Measurements from ENCODE around the gene KRTCAP2. TPM values are rescaled to one million over a fixed set of nuclear protein-coding genes. Genes with fewer than 3 reads are reported as not detected.

The KRTCAP2 gene
- total RNA-seq, 1 experiment from 2014 or later = 179 TPM

DNA sequence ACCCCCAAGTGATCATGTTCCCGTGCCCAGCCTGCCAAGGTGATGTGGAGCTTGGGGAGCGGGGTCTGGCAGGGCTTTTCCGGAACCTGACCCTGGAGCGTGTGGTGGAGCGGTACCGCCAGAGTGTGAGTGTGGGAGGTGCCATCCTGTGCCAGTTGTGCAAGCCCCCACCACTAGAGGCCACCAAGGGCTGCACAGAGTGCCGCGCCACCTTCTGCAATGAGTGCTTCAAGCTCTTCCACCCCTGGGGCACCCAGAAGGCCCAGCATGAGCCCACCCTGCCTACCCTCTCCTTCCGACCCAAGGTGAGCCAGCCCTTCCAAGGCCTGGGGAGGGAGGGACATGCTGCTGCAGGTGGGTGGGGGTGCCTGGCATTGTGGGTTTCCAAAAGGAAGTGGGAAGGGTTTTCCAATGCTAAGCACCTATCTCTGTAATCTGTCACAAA, 2.8 kb upstream of the KRTCAP2 start:
- peak; percentile 48 for DNase-seq (ENCODE audit: low spot score)
- Histone ChIP-seq H3K4me1 (ENCODE audit: insufficient read depth, low read length, poor library complexity, severe bottlenecking) (peaks cover 24% of the 10 kb centered on the region), H3K36me3 (ENCODE audit: insufficient read depth, low read length, poor library complexity, severe bottlenecking) (peaks cover 4% of the 10 kb centered on the region), H3K9me3 (ENCODE audit: low read depth, low read length, poor library complexity, severe bottlenecking) (no peaks in the 10 kb centered on the region), H3K27ac (ENCODE audit: low read depth, low read length, poor library complexity, severe bottlenecking) (no peak overlapping the region), H3K4me3 (ENCODE audit: low read depth, low read length, poor library complexity, severe bottlenecking) (no peak overlapping the region), H3K27me3 (replicated peaks; ENCODE audit: insufficient read depth, low read depth, low read length, poor library complexity) (no peaks in the 10 kb centered on the region)
- BruUV-seq (replicated peaks) = no TSS peak
- intact Hi-C loops (cut with micrococcal nuclease; ENCODE audit: unreplicated experiment) = loop anchor here (10.0 kb wide), 2 partner anchors 149 to 419 kb away; partner anchors contain the start of gene RUSC1
- CTCF ChIA-PET = interaction anchor here (1.0 to 3.9 kb wide), 4 partner anchors 8 to 85 kb away, joined by 3 to 39 read pairs (median 4); no protein-coding TSS in a partner anchor
- POLR2A ChIA-PET (ENCODE audit: low non-redundant PET) = no interaction called here
- no peak for TF ChIP-seq EZH2 (IDR thresholded peaks at IDR 0.05; ENCODE audit: borderline replicate concordance, low read depth, low read length, poor library complexity, severe bottlenecking)
- TF ChIP-seq CTCF (conservative IDR thresholded peaks at IDR 0.05; ENCODE audit: low read depth, low read length) = no peak; the same call in 1 of the 2 replicates

DNA sequence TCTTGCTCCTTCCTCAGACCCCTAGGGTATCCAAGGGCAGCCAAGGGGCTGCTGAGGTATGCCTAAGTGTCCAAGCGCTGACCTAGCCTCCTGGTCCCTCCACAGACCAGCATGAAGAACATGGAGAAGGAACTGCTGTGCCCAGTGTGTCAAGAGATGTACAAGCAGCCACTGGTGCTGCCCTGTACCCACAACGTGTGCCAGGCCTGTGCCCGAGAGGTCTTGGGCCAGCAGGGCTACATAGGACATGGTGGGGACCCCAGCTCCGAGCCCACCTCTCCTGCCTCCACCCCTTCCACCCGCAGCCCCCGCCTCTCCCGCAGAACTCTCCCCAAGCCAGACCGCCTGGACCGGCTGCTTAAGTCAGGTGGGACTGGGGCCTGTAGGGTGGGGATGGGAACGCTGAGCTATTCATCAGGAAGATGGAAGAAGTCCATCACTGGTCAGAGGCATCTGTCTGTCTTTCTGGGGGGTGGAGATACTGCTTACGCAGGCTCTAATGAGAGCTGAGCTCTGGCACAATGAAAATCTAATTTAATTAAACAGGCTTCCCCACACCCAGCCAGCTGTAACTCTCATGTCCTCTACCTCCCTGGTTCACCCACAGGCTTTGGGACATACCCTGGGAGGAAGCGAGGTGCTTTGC, 2.3 kb upstream of the KRTCAP2 start:
- no peak for DNase-seq (ENCODE audit: low spot score)
- ChIA-PET CTCF (interaction anchor here (1.0 to 3.9 kb wide), 4 partner anchors 8 to 84 kb away, joined by 3 to 39 read pairs (median 4); no protein-coding TSS in a partner anchor), POLR2A (ENCODE audit: low non-redundant PET) (no interaction called here)
- H3K27ac ChIP-seq (ENCODE audit: low read depth, low read length, poor library complexity, severe bottlenecking) = no peak overlapping the region
- no peaks in the 10 kb centered on the region for H3K9me3 ChIP-seq (ENCODE audit: low read depth, low read length, poor library complexity, severe bottlenecking)
- H3K4me1 ChIP-seq (ENCODE audit: insufficient read depth, low read length, poor library complexity, severe bottlenecking) = peaks cover 24% of the 10 kb centered on the region
- H3K36me3 ChIP-seq (ENCODE audit: insufficient read depth, low read length, poor library complexity, severe bottlenecking) = peaks cover 4% of the 10 kb centered on the region
- intact Hi-C loops (cut with micrococcal nuclease; ENCODE audit: unreplicated experiment) = loop anchor here (10.0 kb wide), 2 partner anchors 149 to 419 kb away; partner anchors contain the start of gene RUSC1
- H3K27me3 ChIP-seq (replicated peaks; ENCODE audit: insufficient read depth, low read depth, low read length, poor library complexity) = no peaks in the 10 kb centered on the region
- TF ChIP-seq EZH2 (IDR thresholded peaks at IDR 0.05; ENCODE audit: borderline replicate concordance, low read depth, low read length, poor library complexity, severe bottlenecking) (no peak), CTCF (conservative IDR thresholded peaks at IDR 0.05; ENCODE audit: low read depth, low read length) (no peak)
- H3K4me3 ChIP-seq (ENCODE audit: low read depth, low read length, poor library complexity, severe bottlenecking) = no peak overlapping the region
- no TSS peak for BruUV-seq (replicated peaks)

DNA sequence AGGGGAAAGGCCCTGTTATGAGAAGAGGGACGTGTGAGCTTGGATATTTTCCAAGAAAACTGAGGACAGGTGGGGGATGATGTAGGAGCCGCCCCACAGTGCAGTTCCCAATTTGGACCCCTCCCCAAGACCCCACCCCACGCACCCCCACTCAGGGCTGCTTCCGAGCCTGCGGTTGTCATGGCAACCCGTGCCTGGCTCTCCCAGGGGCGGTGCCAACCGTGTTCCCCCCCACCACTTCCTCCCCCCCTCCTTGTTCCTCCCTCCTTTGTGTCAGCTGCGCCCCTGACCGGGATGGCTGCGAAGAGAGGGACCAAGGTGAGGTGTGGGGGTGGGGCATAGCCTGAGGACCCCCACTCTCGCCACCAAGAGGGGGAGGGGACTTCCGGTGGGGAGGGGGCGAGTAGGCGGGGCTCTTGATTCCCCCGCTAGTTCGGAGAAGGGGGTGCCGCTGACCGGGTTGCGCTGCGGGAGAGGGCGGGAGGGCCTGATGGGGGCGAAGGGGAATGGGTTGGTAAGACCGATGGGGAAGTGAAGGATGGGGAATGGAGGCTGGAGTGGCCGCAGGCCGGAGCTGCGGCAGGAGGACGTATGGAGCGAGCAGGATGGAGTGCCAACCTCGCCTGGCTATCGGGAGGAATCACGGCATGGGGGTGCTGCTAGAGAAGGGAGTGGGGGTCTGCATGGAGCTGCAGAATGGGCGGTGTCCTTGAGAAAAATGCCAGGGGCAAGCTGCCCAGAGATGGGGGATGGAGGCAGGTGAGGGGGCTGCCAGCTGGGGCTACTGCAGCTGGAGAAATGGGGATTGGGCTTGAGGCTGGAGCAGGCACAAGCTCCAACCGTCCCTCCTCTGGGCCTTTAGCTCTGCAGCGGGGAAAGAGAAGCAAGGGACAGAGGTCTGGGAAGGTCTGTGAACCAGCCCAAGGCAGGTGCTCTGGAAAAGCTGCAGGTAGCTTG, 1.5 kb upstream of the KRTCAP2 start:
- peak overlapping the region; percentile 20 for H3K27ac ChIP-seq (ENCODE audit: low read depth, low read length, poor library complexity, severe bottlenecking)
- H3K4me1 ChIP-seq (ENCODE audit: insufficient read depth, low read length, poor library complexity, severe bottlenecking) = peaks cover 24% of the 10 kb centered on the region
- ChIA-PET CTCF (interaction anchor here (0.6 to 3.9 kb wide), 5 partner anchors 11 to 188 kb away, joined by 3 to 45 read pairs (median 6); no protein-coding TSS in a partner anchor), POLR2A (ENCODE audit: low non-redundant PET) (no interaction called here)
- no peaks in the 10 kb centered on the region for H3K27me3 ChIP-seq (replicated peaks; ENCODE audit: insufficient read depth, low read depth, low read length, poor library complexity)
- intact Hi-C loops (cut with micrococcal nuclease; ENCODE audit: unreplicated experiment) = loop anchor here (10.0 kb wide), 2 partner anchors 150 to 420 kb away; partner anchors contain the start of gene RUSC1
- H3K4me3 ChIP-seq (ENCODE audit: low read depth, low read length, poor library complexity, severe bottlenecking) = peak overlapping the region; percentile 86
- no TSS peak for BruUV-seq (replicated peaks)
- DNase-seq (ENCODE audit: low spot score) = peak; percentile 65
- peaks cover 7% of the 10 kb centered on the region for H3K36me3 ChIP-seq (ENCODE audit: insufficient read depth, low read length, poor library complexity, severe bottlenecking)
- no peak for TF ChIP-seq CTCF (conservative IDR thresholded peaks at IDR 0.05; ENCODE audit: low read depth, low read length)
- no peak for TF ChIP-seq EZH2 (IDR thresholded peaks at IDR 0.05; ENCODE audit: borderline replicate concordance, low read depth, low read length, poor library complexity, severe bottlenecking)
- H3K9me3 ChIP-seq (ENCODE audit: low read depth, low read length, poor library complexity, severe bottlenecking) = no peaks in the 10 kb centered on the region

Measured in A673 (cell line).